ENCODE measurements around the gene SNRPB2.
A peak's percentile ranks its signal among the peaks of the same experiment; 100 is the strongest.

The SNRPB2 gene

GRCh38 chr20:16729565-16730460, at the start of gene SNRPB2:
Gene SNRPB2 (plus strand): TSS chr20:16730026. CDS start chr20:16731703, 1,677 bp downstream.
- DNase-seq (ENCODE audit: low read depth in 2 of 2): peak; percentile 77 to 80

- no peak for DNase-seq (ENCODE audit: low read depth in 2 of 2)
These were observed 45.4 kb upstream of the SNRPB2 start for GRCh38 chr20:16684416-16684815.

GRCh38 chr20:16689906-16690305, 39.9 kb upstream of the SNRPB2 start:
- no peak for DNase-seq (ENCODE audit: low read depth in 2 of 2)

- no peak for DNase-seq (ENCODE audit: low read depth in 2 of 2)
These were observed 38.4 kb upstream of the SNRPB2 start for GRCh38 chr20:16691381-16691780.

- DNase-seq (ENCODE audit: low read depth in 2 of 2): no peak
These were observed 37.8 kb upstream of the SNRPB2 start for GRCh38 chr20:16692009-16692408.

GRCh38 chr20:16692442-16692841, 37.4 kb upstream of the SNRPB2 start:
- DNase-seq (ENCODE audit: low read depth in 2 of 2): no peak

- DNase-seq (ENCODE audit: low read depth in 2 of 2): no peak
These were observed 36.5 kb upstream of the SNRPB2 start for GRCh38 chr20:16693278-16693677.

- DNase-seq (ENCODE audit: low read depth in 2 of 2): no peak
These were observed 35.7 kb upstream of the SNRPB2 start for GRCh38 chr20:16694161-16694560.

GRCh38 chr20:16695628-16696027, 34.2 kb upstream of the SNRPB2 start:
- DNase-seq (ENCODE audit: low read depth in 2 of 2): no peak

GRCh38 chr20:16699293-16699692, 30.5 kb upstream of the SNRPB2 start:
- DNase-seq (ENCODE audit: low read depth in 2 of 2): no peak

- no peak for DNase-seq (ENCODE audit: low read depth in 2 of 2)
These were observed 28.5 kb upstream of the SNRPB2 start for GRCh38 chr20:16701296-16701695.

GRCh38 chr20:16703570-16703969, 26.3 kb upstream of the SNRPB2 start:
- DNase-seq (ENCODE audit: low read depth in 2 of 2): no peak

GRCh38 chr20:16707674-16708073, 22.2 kb upstream of the SNRPB2 start:
- DNase-seq (ENCODE audit: low read depth in 2 of 2): no peak

GRCh38 chr20:16708602-16709001, 21.2 kb upstream of the SNRPB2 start:
- DNase-seq (ENCODE audit: low read depth in 2 of 2): no peak

- no peak for DNase-seq (ENCODE audit: low read depth in 2 of 2)
These were observed 20.8 kb upstream of the SNRPB2 start for GRCh38 chr20:16709017-16709416.

GRCh38 chr20:16710781-16711180, 19.0 kb upstream of the SNRPB2 start:
- DNase-seq (ENCODE audit: low read depth in 2 of 2): no peak

- DNase-seq (ENCODE audit: low read depth in 2 of 2): no peak
These were observed 18.1 kb upstream of the SNRPB2 start for GRCh38 chr20:16711661-16712258.

GRCh38 chr20:16712511-16712947, 17.3 kb upstream of the SNRPB2 start:
- no peak for DNase-seq (ENCODE audit: low read depth in 2 of 2)

- DNase-seq (ENCODE audit: low read depth in 2 of 2): no peak
These were observed 16.8 kb upstream of the SNRPB2 start for GRCh38 chr20:16713066-16713465.

- DNase-seq (ENCODE audit: low read depth in 2 of 2): no peak
These were observed 15.6 kb upstream of the SNRPB2 start for GRCh38 chr20:16714242-16714641.

- no peak for DNase-seq (ENCODE audit: low read depth in 2 of 2)
These were observed 15.1 kb upstream of the SNRPB2 start for GRCh38 chr20:16714751-16715150.

- no peak for DNase-seq (ENCODE audit: low read depth in 2 of 2)
These were observed 10.4 kb upstream of the SNRPB2 start for GRCh38 chr20:16719421-16719820.

- no peak for DNase-seq (ENCODE audit: low read depth in 2 of 2)
These were observed 746 bp upstream of the SNRPB2 start for GRCh38 chr20:16729080-16729479.

All from stimulated activated CD8-positive, alpha-beta memory T cell treated with anti-CD3 and anti-CD28 coated beads, Interleukin-7, amount 100 ng/mL, for 1 hour (primary cell).